Peyer's patch (tissue), 4 donors: ENCODE data around the gene ROR1.

Experiments used
- CTCF ChIP-seq, 6 experiments: fragments of 450-650 bp in 4 of 6; fragments of 200-600 bp in 2 of 6; sonication (generic) in 1 of 6; IDR thresholded peaks; one replicate each; pipeline ENCODE4 v1.5.1; 2017 to 2019; ENCODE audit warnings: antibody characterized with exemption in 6 of 6, mild to moderate bottlenecking in 3 of 6, moderate library complexity in 1 of 6
- POLR2A ChIP-seq, 2 donors: fragments of 450-650 bp; IDR thresholded peaks; one replicate each; pipeline ENCODE4 v1.5.1; 2017; ENCODE audit warnings: antibody characterized with exemption in 2 of 2, mild to moderate bottlenecking in 2 of 2, moderate library complexity in 2 of 2

GRCh38 chr1:64033667-64034220, 259.9 kb downstream of the ROR1 start:
- no peak for TF ChIP-seq CTCF (IDR thresholded peaks at IDR 0.05)
- TF ChIP-seq POLR2A (IDR thresholded peaks at IDR 0.05) = no peak
